HG03354 (cell line): ENCODE measurements around the gene PCBP3.

Experiments
- ATAC-seq: cut with Tn5 transposase; IDR thresholded peaks from one replicate; pipeline ENCODE4 v1.9.1; 2021; ENCODE audit warnings: mild to moderate bottlenecking; ENCODE audit not compliant: unreplicated experiment, poor library complexity, severe bottlenecking

The PCBP3 gene

DNA sequence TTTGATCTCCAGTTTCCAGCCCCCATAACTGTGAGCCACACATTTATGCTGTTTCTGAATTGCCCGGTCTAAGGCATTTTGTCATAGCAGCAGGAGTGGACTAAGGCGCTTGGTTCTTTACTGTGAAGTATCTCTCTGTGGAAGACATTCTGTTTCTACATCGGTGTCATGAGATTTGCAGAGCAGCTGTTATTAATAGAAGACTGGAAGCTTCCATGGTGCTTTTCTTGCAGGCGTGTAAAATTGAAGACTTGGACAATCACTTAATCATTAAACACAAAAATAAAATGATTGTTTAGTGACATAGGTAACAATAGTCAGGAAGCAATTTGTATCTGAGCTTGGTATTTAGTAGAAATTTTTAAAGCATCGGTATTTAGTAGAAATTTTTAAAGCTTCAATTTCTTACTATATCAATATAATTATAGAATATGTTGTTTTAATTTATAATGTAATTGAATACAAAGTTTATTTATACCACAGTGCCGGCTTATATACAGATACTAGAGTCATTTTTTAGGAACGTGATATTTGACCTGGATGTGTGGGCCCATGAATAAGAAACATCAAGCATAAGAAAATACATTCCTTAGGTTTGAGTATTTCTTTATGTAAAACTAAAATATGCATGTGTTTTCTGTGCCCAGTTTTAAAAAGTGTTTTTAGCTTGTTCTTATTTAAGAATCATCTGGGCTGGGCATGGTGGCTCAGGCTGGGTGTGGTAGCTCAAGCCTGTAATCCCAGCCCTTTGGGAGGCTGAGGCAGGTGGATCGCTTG is 277.5 kb downstream of the PCBP3 start:
- ATAC-seq = no peak

DNA sequence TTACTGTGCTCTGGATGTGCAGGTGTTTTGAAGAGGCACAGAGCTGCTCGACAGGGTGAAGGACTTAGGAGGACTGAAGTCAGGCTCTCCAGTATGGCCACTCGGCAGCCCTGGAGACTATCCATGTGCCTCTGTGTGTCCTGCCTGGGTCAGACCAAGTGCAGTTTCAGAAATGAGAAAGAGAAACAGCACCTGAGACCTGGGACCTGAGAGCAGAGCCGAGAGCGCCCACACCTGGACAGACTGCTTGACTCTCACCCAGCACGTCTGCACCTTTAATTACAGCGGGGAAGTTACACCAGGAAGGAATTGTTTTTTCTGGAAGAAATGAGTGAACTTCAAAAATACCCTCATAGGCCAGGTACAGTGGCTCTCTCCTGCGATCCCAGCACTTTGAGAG is 278.4 kb downstream of the PCBP3 start:
- no peak for ATAC-seq

GRCh38 chr21:45922648-45923047 is 279.1 kb downstream of the PCBP3 start:
- ATAC-seq = no peak

- ATAC-seq = no peak
These were observed 279.6 kb downstream of the PCBP3 start for GRCh38 chr21:45923146-45923545.

- ATAC-seq = no peak
These were observed 282.8 kb downstream of the PCBP3 start for GRCh38 chr21:45926281-45926680.

- no peak for ATAC-seq
These were observed 283.5 kb downstream of the PCBP3 start for GRCh38 chr21:45927032-45927431.

GRCh38 chr21:45927851-45928850 is 284.6 kb downstream of the PCBP3 start:
- no peak for ATAC-seq

- ATAC-seq = no peak
These were observed 285.9 kb downstream of the PCBP3 start for GRCh38 chr21:45929449-45929848.

DNA sequence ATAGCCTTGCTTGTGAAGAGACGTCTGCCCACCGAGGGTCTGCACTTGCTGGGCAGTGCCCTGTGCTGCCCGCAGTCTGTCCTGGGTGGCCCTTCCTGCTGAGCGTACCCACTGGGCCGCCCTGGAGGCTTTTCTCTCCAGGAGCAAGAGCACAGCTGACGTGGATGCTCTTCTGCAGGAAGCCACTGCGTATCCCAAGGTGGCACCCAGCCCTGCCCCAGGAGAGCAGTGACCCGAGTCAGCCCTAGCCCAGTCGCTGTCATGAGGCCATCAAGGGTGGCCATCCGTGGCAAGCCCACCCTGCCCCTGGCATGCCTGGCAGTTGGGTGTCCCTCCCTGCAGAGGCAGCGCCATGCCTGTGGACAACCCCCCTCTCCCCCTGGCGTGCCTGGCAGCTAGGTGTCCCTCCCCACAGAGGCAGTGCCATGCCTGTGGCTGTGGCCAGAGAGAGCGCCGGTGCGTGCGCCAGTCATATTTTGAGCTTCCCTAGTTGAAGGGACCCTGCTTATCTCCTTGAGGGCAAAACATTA is 286.8 kb downstream of the PCBP3 start:
- ATAC-seq = no peak

DNA sequence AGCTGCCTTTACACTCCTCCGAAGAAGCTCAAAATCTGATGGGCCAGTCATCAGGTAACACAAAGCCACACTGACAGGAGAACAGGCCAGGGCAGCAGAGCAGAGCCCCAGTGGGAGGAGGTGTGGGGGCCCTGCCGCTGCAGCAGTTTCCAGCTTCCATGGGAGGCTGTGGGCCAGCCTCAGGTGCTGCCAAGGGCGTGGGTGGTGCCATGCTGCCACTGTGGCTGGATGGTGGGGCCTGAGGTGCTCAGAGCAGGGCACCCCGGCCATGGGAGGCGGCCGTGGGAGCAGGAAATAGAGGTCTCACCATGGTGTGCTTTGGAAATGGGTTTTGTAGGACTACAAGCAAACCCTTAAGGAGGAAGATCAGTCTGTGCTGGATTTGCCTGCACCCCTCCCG is 287.3 kb downstream of the PCBP3 start:
- no peak for ATAC-seq

- no peak for ATAC-seq
These were observed 288.0 kb downstream of the PCBP3 start for GRCh38 chr21:45931397-45931969.

DNA sequence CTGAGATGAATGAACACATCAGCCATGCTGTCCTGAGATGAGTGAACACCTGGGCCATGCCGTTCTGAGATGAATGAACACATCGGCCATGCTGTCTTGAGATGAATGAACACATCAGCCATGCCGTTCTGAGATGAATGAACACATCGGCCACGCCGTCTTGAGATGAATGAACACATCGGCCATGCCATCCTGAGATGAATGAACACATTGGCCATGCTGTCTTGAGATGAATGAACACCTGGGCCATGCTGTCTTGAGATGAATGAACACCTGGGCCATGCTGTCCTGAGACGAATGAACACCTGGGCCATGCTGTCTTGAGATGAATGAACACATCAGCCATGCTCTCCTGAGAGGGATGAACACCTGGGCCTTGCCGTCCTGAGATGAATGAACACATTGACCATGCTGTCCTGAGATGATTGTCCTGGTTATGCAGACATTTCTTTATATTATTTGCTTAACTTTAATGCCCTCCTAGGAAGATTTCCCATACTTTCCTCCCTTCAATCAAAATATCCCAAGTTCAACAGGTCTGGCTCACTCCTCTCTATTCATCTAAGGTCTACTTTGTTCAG is 289.5 kb downstream of the PCBP3 start:
- ATAC-seq = no peak

GRCh38 chr21:45934085-45934484 is 290.6 kb downstream of the PCBP3 start:
- no peak for ATAC-seq

DNA sequence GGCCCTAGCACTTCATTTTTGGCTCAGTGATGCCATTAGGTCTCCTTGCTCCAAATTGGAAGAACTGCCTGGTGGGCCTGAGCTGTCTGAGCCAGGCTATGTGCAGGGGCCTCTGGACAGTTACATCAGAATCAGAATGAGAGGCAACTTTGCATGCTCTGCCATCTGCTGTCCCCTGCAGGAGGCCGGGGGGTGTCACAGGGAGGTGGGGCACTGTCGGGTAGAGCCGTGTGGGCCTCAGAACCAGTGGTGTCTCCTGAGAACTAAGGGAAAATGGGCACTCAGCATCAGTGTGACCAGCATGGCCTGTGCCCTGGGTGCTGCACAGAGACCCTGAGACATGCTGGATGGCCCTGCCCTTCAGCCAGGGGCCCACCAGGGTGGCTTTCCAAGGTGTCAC is 291.0 kb downstream of the PCBP3 start:
- no peak for ATAC-seq

- ATAC-seq = no peak
These were observed 292.1 kb downstream of the PCBP3 start for GRCh38 chr21:45935628-45936027.

DNA sequence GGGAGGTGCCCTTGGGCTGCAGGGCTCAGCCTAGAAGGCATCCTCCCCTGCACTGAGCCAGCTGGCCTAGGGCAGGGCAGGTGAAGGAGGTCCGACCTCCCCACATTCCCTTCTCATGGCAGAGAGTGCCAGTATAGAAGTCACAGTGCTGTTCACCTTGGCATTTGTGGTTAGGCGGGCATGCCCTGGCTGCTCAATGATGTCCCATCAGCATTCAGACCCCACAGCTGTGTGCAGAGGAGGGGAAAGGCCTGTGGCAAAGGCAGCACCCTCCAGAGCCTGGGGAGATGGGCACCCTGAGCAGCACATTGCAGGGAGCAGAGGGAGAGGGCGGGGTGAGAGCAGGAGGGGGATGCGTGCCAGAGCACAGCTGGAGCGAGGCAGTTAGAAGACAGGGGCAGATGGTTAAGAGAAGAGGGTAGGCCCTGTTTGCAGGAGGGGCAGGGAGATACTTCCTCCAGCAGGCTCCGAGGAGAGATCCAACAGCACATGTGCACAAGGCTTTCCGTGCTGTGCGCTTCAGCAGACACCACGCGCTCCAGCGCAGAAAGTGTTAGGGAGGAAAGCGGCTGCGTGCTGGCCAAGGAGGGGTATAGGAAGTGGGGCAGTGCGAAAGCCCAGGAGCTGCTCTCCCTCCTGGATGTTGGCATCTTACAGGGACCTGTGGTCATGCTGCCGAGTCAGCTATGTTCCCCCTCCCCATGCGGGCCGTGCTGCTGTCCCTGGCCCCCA is 294.4 kb downstream of the PCBP3 start:
- ATAC-seq = no peak

GRCh38 chr21:45938453-45938755 is 294.9 kb downstream of the PCBP3 start:
- ATAC-seq = no peak

- ATAC-seq = no peak
These were observed 295.4 kb downstream of the PCBP3 start for GRCh38 chr21:45938811-45939520.

- ATAC-seq = no peak
These were observed 296.1 kb downstream of the PCBP3 start for GRCh38 chr21:45939521-45940045.
